Islet precursor cell (in vitro differentiated cells): ENCODE data around the gene CDCA3.

ENCODE experiments used
- DNase-seq: peaks from one replicate; pipeline ENCODE4 v3.0.0-alpha.2; 2018

Gene CDCA3

DNA sequence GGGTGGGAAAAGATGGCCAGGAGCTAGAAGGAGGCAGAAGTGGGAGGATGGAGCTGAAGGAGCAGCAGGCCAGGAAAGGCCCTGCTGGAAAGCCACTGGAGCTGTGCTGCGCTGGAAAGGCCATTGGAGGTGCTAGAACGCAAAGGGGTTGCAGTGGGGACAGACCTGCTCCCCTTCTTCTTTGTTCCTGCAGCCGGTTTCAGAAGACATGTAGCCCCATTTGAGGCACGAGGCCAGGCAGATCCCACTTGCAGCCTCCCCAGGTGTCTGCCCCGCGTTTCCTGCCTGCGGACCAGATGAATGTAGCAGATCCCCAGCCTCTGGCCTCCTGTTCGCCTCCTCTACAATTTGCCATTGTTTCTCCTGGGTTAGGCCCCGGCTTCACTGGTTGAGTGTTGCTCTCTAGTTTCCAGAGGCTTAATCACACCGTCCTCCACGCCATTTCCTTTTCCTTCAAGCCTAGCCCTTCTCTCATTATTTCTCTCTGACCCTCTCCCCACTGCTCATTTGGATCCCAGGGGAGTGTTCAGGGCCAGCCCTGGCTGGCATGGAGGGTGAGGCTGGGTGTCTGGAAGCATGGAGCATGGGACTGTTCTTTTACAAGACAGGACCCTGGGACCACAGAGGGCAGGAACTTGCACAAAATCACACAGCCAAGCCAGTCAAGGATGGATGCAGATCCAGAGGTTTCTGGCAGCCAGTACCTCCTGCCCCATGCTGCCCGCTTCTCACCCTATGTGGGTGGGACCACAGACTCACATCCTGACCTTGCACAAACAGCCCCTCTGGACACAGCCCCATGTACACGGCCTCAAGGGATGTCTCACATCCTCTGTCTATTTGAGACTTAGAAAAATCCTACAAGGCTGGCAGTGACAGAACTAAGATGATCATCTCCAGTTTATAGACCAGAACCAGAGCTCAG is 31.7 kb downstream of the CDCA3 start:
- peak; percentile 60 for DNase-seq

DNA sequence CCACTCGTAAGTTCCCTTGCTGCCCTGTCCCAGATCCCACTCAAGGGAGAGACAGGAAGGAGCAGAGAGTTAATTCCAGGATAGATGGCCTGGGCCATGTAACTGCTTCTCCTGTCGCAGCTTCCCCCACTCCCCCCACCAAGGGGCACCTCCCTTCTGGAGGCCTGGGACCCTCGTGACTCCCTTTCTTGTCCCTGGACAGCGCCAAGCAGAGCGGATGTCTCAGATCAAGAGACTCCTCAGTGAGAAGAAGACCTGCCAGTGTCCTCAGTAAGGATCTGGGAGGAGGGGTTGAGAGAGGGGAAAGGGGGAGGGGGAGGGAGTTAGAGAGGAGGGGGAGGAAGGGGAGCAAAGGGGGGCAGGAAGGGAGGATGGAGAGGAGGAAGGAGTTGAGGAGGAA is 32.4 kb downstream of the CDCA3 start:
- DNase-seq: no peak

DNA sequence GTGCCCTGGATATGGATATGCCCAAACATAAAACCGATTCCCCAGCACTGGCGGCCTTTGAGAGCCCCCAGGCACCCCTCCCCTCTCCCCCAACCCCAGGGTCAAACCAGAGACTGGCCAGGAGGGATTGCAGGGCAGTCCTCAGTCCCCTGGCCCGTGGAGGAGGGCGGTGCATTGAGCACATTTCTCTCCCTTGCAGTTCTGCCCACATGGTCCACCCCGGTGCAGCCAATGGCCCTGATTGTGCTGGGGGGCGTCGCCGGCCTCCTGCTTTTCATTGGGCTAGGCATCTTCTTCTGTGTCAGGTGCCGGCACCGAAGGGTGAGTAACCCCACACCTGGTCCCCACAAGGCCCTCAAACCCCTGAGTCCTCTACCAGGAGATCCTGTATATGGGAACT is 32.9 kb downstream of the CDCA3 start:
- peak; percentile 68 for DNase-seq

DNA sequence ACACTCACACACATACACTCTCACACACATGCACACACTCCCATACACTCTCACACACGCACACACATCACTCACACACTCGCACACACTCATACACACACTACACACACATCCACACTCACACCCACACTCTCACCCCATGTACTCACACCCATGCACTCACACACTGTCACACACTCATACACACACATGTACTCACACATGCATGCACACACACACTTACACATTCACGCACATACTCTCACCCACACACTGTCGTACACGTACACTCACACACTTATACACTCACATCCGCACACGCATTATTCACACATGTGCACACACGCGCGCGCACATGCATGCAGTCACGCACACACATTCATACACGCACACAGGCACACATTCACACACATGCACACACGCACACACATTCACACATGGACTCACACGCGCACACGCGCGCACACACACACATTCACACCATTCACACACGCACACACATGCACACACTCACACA is 33.4 kb downstream of the CDCA3 start:
- no peak for DNase-seq

DNA sequence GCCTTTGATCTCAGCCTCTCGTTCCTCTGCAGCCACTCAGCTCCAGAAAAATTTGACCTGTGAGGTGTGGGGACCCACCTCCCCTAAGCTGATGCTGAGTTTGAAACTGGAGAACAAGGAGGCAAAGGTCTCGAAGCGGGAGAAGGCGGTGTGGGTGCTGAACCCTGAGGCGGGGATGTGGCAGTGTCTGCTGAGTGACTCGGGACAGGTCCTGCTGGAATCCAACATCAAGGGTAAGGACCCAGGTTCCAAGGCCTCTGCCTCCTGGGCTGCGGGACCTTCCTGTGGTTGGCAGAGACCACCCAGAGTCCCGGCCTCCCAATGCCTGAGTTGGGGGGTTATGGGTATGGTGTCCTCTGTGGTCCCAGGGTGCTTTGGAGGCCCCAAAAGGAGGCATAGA is 34.0 kb downstream of the CDCA3 start:
- no peak for DNase-seq

DNA sequence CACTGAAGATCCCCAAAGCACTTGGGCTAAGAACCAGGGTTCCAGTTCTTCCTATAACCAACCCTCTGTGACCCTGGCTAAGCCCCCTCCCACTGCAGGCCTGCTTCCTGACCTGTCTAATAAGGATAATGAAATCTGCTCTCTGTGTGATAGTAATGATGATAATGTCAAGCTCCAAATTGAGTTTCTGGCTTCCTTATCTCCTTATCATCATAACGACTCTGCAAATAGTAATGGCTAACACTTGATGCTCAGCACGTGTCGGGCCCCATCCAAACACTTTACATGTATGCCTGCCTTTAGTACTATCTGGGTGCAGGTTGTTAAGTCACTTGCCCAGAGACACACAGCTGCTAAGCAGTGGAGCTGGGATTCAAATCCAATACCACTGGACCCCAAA is 34.5 kb downstream of the CDCA3 start:
- no peak for DNase-seq

DNA sequence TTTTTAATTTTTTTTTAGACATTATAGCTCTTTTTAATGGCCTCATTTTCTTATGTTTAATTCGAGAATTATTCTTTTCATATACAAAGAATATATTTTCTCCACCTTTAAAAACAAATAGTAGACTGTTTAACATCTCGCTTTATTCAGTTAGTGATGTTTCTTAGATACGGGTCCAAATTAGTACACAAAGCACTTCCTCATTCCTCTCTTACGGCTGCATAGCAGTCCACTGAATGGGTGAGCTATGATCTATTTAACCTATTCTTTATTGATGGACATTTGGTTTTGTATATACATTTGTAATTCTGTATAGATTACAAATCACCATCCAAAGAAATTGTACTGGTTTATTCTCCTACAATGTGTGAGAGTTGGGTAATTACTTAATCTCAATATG is 37.7 kb downstream of the CDCA3 start:
- no peak for DNase-seq

DNA sequence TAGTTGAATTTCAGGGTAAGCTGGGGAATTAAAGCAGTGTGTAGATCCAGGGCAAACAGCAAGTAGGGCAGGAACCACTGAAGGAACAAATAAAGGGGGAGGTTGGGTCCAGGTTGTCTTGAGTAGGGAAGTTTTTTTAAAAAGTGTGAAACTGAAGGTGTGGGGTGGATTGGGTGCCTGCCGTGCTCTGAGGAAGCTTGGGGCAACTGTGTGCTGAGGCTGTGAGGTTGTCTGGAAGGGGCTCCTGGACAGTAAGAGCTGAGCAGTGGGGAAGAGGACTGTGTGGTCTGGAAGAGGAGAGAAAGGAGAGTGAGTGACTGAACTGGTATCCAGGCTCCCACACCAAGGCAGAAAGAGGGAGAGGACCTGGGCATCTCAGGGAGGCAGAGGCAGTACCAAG is 40.3 kb downstream of the CDCA3 start:
- peak; percentile 56 for DNase-seq

DNA sequence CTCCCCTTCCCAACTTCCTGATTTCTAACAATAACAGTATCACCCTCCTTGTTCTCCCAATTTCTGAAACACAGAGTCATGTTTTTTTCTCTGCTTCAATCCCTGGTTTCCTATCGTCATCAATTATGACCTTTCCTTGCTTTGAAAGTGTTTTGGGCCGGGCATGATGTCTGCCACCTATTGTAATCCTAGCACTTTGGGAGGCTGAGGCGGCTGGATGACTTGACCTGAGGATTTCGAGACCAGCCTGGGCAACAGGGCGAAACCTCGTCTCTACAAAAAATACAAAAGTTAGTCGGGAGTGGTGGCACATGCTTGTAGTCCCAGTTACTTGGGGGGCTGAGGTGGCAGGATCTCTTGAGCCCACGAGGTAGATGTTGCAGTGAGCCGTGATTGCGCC is 42.0 kb downstream of the CDCA3 start:
- DNase-seq: no peak

DNA sequence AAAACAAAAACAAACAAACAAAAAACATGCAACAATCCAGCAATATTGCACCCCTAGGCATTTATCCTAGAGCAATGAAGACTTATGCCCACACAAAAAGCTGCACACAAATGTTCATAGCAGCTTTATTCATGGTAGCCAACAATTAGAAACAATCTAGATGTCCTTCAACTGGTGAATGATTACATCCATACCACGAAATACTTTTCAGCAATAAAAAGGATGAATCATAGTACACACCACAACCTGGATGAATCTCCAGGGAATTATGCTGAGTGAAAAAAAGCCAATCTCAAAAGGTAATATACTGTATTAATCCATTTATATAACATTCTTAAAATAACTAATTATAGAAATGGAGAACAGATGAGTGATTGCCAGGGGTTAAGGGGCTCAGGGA is 43.9 kb downstream of the CDCA3 start:
- no peak for DNase-seq

DNA sequence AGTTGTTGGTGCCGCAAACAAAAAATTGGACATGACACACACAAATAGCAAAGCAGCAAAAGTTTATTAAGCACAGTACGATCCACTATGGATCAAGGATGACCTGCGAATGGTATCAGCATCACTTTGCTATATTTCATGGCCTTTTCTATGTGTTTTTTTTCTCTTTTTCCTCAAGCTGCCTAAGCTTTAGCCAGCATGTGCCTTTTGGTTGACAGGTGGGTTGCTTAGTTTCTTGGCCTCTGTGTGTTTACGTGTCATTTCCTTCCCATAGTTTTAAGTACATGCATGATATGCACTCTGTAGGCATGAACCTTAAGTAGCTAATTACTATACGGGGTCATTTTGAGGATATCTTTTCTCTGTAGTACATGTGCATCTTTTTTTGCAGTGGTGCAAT is 51.9 kb downstream of the CDCA3 start:
- no peak for DNase-seq
